Activated B cell treated with CpG ODN at 0.5 μM for 24 hours (primary cell): ENCODE measurements around the gene ERVV-1. TPM values are rescaled to one million over a fixed set of nuclear protein-coding genes. Genes with fewer than 3 reads are reported as not detected.
A peak's percentile ranks its signal among the peaks of the same experiment; 100 is the strongest.

Experiments used
- ATAC-seq: fragments of 200-7000 bp; cut with Tn5 transposase; one replicate; pipeline ENCODE4 v1.10.0; 2021; ENCODE audit warnings: low read depth, mild to moderate bottlenecking, moderate library complexity
- CTCF ChIA-PET: fragments of 350-600 bp; sonication (Branson Sonifier 250); formaldehyde crosslinking; loops from one replicate; lab custom pipeline; 2021; ENCODE audit warnings: antibody characterized with exemption; lab: Charles Lee
- POLR2A ChIA-PET: fragments of 350-600 bp; sonication (Branson Sonifier 250); formaldehyde crosslinking; loops from one replicate; lab custom pipeline; 2021; ENCODE audit warnings: antibody characterized with exemption; lab: Charles Lee
- DNase-seq: peaks from one replicate; pipeline ENCODE4 v3.0.0; 2022
- H3K27ac Mint-ChIP-seq: one replicate; pipeline ENCODE4 v1.8.0; 2020; ENCODE audit warnings: mixed read lengths
- H3K27me3 Mint-ChIP-seq: one replicate; pipeline ENCODE4 v1.8.0; 2021; ENCODE audit warnings: mixed read lengths
- H3K36me3 Mint-ChIP-seq: one replicate; pipeline ENCODE4 v1.8.0; 2021; ENCODE audit warnings: low read depth, mixed read lengths
- H3K4me1 Mint-ChIP-seq: one replicate; pipeline ENCODE4 v1.8.0; 2021; ENCODE audit warnings: mixed read lengths
- H3K4me3 Mint-ChIP-seq: one replicate; pipeline ENCODE4 v1.8.0; 2020; ENCODE audit warnings: mild to moderate bottlenecking, mixed read lengths
- H3K9me3 Mint-ChIP-seq: one replicate; pipeline ENCODE4 v1.8.0; 2020; ENCODE audit warnings: mixed read lengths
- CTCF ChIP-seq: fragments of 200-600 bp; IDR thresholded peaks from one replicate; pipeline ENCODE4 v1.8.0; 2022; ENCODE audit warnings: antibody characterized with exemption, mild to moderate bottlenecking
- intact Hi-C: fragments of 100-400 bp; cut with micrococcal nuclease; formaldehyde crosslinking; loops from one replicate; pipeline ENCODE4 v1.15.1; 2024
- total RNA-seq: library from RNA; stranded (reverse); gene quantifications from 2 replicates; pipeline ENCODE4 v1.2.3, GENCODE V29; 2022

The ERVV-1 gene
- total RNA-seq, 1 donor from 2014 or later, result 0.11 TPM

GRCh38 chr19:53007200-53007599 is 6.5 kb upstream of the ERVV-1 start:
- ATAC-seq (peak; percentile 14), DNase-seq (no peak)
- intact Hi-C loops, result no loop called here
- POLR2A ChIA-PET, result interaction anchor here (0.7 kb wide), 1 partner anchor 224 kb away, joined by 3 read pairs; no protein-coding TSS in a partner anchor
- Mint-ChIP-seq H3K4me3 (peak overlapping the region; percentile 11), H3K9me3 (peaks cover 4% of the 10 kb centered on the region), H3K36me3 (no peaks in the 10 kb centered on the region), H3K27ac (no peak overlapping the region), H3K27me3 (no peaks in the 10 kb centered on the region), H3K4me1 (no peaks in the 10 kb centered on the region)
- no peak for TF ChIP-seq CTCF
- CTCF ChIA-PET, result no interaction called here

- H3K27ac Mint-ChIP-seq, result no peak overlapping the region
- ATAC-seq (no peak), DNase-seq (no peak)
- no peaks in the 10 kb centered on the region for H3K36me3 Mint-ChIP-seq
- intact Hi-C loops, result no loop called here
- no peaks in the 10 kb centered on the region for H3K4me1 Mint-ChIP-seq
- H3K9me3 Mint-ChIP-seq, result peaks cover 4% of the 10 kb centered on the region
- H3K4me3 Mint-ChIP-seq, result peak overlapping the region; percentile 11
- ChIA-PET CTCF (no interaction called here), POLR2A (interaction anchor here (0.7 kb wide), 1 partner anchor 224 kb away, joined by 3 read pairs; no protein-coding TSS in a partner anchor)
- TF ChIP-seq CTCF, result no peak
- no peaks in the 10 kb centered on the region for H3K27me3 Mint-ChIP-seq
Measured at GRCh38 chr19:53007606-53008005, 6.1 kb upstream of the ERVV-1 start.

DNA sequence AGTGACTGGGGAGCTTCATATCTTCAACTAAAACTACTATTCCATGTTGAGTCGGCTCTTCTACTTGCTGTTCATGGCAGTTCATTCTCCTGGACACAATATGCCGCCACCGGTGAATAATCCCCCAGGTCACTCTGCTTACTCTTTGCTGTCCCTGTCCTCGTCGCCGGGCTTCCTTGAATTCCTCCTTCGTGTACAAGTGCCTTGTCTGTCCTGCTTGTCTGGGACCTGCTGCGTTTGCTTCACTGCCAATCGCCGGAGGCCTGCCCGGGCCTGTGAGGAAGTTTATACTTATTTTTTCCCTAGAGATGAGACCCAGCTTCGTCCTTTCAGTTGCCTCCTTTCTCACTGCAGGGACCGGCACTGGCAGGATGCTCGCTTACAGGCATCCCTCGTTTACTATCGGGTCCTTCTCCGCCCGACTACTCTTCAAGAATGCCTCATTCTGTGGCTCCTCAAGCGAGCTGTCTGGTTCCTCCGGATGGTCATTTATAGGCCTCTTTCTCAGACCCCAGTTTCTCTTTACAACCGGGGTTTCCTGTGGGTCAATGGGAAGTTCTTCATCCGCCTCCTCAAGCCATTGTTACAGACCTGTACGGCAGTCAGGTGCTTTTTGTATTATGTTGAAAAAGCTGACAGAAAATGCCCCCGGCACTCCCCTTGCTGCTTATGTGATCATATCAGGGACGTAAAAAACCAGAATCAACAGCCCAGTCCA is 5.5 kb upstream of the ERVV-1 start:
- ChIA-PET POLR2A (no interaction called here), CTCF (no interaction called here)
- H3K27ac Mint-ChIP-seq, result no peak overlapping the region
- peaks cover 4% of the 10 kb centered on the region for H3K9me3 Mint-ChIP-seq
- no peaks in the 10 kb centered on the region for H3K36me3 Mint-ChIP-seq
- no peak overlapping the region for H3K4me3 Mint-ChIP-seq
- no peak for DNase-seq
- intact Hi-C loops, result no loop called here
- H3K27me3 Mint-ChIP-seq, result no peaks in the 10 kb centered on the region
- ATAC-seq, result no peak
- TF ChIP-seq CTCF, result no peak
- no peaks in the 10 kb centered on the region for H3K4me1 Mint-ChIP-seq

DNA sequence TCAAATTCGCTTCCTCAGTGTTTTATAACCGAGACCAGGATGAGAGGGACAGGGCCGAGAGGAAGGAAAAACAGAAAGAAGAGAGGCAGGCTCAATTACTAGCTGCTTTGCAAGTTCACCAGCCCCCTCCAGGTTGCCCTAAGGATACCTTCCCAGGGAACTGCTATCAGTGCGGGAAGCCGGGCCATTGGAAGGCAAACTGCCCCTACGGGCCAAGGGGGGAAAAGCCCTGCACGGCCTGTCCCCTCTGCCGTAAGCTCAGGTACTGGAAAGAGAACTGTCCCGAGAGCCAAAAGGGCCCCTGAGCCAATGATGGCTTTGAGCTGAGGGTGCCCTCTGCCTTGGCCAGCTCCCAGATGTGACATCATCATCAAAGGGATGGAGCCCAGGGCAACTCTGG is 3.2 kb upstream of the ERVV-1 start:
- no peak for DNase-seq
- POLR2A ChIA-PET, result no interaction called here
- CTCF ChIA-PET, result no interaction called here
- intact Hi-C loops, result no loop called here
- no peak for TF ChIP-seq CTCF
- Mint-ChIP-seq H3K27ac (no peak overlapping the region), H3K4me3 (no peak overlapping the region), H3K27me3 (no peaks in the 10 kb centered on the region), H3K36me3 (no peaks in the 10 kb centered on the region), H3K9me3 (peaks cover 2% of the 10 kb centered on the region), H3K4me1 (no peaks in the 10 kb centered on the region)
- no peak for ATAC-seq

DNA sequence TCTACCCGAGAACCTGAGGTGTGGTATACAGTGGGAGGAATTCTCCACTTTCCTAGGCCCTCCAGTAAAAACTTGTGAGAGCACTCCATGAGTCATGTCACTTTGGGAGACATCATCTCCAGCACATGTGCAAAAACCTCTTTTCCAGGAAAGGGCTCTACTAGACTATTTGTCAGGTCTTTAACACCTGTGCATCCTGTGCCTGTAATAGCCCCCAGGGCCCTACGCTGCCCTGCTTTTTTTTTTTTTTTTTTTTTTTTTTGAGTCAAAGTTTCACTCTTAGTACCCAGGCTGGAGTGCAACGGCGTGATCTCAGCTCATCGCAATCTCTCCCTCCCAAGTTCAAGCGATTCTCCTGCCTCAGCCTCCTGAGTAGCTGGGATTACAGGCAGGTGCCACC is 1.7 kb upstream of the ERVV-1 start:
- intact Hi-C loops, result no loop called here
- Mint-ChIP-seq H3K4me1 (no peaks in the 10 kb centered on the region), H3K36me3 (no peaks in the 10 kb centered on the region), H3K9me3 (peaks cover 2% of the 10 kb centered on the region), H3K4me3 (no peak overlapping the region), H3K27ac (no peak overlapping the region), H3K27me3 (no peaks in the 10 kb centered on the region)
- POLR2A ChIA-PET, result no interaction called here
- TF ChIP-seq CTCF, result no peak
- DNase-seq (no peak), ATAC-seq (no peak)
- CTCF ChIA-PET, result no interaction called here
